Measurements from ENCODE around the gene ANKH. TPM values are rescaled to one million over a fixed set of nuclear protein-coding genes. Genes with fewer than 3 reads are reported as not detected.

ANKH gene
- total RNA-seq, 1 experiment from 2014 or later: 16.9 TPM

- TF ChIP-seq ZNF532 (CRISPR knock-in tag; IDR thresholded peaks at IDR 0.05; ENCODE audit: borderline replicate concordance) (no peak), CREB1 (CRISPR knock-in tag; IDR thresholded peaks at IDR 0.05) (no peak), NR3C1 (CRISPR knock-in tag; conservative IDR thresholded peaks at IDR 0.05; ENCODE audit: low read depth) (no peak), JUN (CRISPR knock-in tag; IDR thresholded peaks at IDR 0.05) (no peak), OVOL2 (CRISPR knock-in tag; IDR thresholded peaks at IDR 0.05; ENCODE audit: borderline replicate concordance) (no peak), ZNF121 (CRISPR knock-in tag; IDR thresholded peaks at IDR 0.05) (no peak), TCF7 (CRISPR knock-in tag; IDR thresholded peaks at IDR 0.05; ENCODE audit: low read depth) (no peak), SMAD3 (CRISPR knock-in tag; IDR thresholded peaks at IDR 0.05; ENCODE audit: borderline replicate concordance) (no peak), FOXK1 (CRISPR knock-in tag; IDR thresholded peaks at IDR 0.05) (no peak), NFATC4 (CRISPR knock-in tag; IDR thresholded peaks at IDR 0.05) (no peak), ARID4B (CRISPR knock-in tag; IDR thresholded peaks at IDR 0.05; ENCODE audit: borderline replicate concordance) (no peak)
- TF ChIP-seq, protein P1, sequence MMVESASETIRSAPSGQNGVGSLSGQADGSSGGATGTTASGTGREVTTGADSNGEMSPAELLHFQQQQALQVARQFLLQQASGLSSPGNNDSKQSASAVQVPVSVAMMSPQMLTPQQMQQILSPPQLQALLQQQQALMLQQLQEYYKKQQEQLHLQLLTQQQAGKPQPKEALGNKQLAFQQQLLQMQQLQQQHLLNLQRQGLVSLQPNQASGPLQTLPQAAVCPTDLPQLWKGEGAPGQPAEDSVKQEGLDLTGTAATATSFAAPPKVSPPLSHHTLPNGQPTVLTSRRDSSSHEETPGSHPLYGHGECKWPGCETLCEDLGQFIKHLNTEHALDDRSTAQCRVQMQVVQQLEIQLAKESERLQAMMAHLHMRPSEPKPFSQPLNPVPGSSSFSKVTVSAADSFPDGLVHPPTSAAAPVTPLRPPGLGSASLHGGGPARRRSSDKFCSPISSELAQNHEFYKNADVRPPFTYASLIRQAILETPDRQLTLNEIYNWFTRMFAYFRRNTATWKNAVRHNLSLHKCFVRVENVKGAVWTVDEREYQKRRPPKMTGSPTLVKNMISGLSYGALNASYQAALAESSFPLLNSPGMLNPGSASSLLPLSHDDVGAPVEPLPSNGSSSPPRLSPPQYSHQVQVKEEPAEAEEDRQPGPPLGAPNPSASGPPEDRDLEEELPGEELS (CRISPR knock-in tag; IDR thresholded peaks at IDR 0.05): no peak
- TF ChIP-seq, protein P2, sequence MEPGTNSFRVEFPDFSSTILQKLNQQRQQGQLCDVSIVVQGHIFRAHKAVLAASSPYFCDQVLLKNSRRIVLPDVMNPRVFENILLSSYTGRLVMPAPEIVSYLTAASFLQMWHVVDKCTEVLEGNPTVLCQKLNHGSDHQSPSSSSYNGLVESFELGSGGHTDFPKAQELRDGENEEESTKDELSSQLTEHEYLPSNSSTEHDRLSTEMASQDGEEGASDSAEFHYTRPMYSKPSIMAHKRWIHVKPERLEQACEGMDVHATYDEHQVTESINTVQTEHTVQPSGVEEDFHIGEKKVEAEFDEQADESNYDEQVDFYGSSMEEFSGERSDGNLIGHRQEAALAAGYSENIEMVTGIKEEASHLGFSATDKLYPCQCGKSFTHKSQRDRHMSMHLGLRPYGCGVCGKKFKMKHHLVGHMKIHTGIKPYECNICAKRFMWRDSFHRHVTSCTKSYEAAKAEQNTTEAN (CRISPR knock-in tag; IDR thresholded peaks at IDR 0.05): no peak
These were observed 31.4 kb upstream of the ANKH start (continued) for GRCh38 chr5:14902826-14903560.

GRCh38 chr5:14901462-14902051, 30.0 kb upstream of the ANKH start:
- Mint-ChIP-seq H3K36me3 (no peaks in the 10 kb centered on the region), H3K9me3 (no peaks in the 10 kb centered on the region), H3K27me3 (ENCODE audit: low read depth) (no peaks in the 10 kb centered on the region), H3K27ac (no peak overlapping the region; the same call in 1 of the 2 replicates), H3K4me3 (no peak overlapping the region), H3K4me1 (no peaks in the 10 kb centered on the region)
- ATAC-seq: no peak
- CTCF ChIA-PET: no interaction called here
- POLR2A ChIA-PET: no interaction called here
- DNase-seq (ENCODE audit: low spot score): no peak
- TF ChIP-seq, protein P3, sequence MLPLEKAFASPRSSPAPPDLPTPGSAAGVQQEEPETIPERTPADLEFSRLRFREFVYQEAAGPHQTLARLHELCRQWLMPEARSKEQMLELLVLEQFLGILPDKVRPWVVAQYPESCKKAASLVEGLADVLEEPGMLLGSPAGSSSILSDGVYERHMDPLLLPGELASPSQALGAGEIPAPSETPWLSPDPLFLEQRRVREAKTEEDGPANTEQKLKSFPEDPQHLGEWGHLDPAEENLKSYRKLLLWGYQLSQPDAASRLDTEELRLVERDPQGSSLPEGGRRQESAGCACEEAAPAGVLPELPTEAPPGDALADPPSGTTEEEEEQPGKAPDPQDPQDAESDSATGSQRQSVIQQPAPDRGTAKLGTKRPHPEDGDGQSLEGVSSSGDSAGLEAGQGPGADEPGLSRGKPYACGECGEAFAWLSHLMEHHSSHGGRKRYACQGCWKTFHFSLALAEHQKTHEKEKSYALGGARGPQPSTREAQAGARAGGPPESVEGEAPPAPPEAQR (CRISPR knock-in tag; IDR thresholded peaks at IDR 0.05): no peak
- TF ChIP-seq ZNF317 (CRISPR knock-in tag; IDR thresholded peaks at IDR 0.05; ENCODE audit: borderline replicate concordance, low read depth) (no peak), ZNF671 (CRISPR knock-in tag; IDR thresholded peaks at IDR 0.05) (no peak), ZBTB21 (CRISPR knock-in tag; IDR thresholded peaks at IDR 0.05; ENCODE audit: borderline replicate concordance) (no peak), ZNF396 (CRISPR knock-in tag; IDR thresholded peaks at IDR 0.05; ENCODE audit: borderline replicate concordance) (no peak), SMAD4 (CRISPR knock-in tag; IDR thresholded peaks at IDR 0.05) (no peak), RORB (CRISPR knock-in tag; IDR thresholded peaks at IDR 0.05) (no peak)
